Muscle of back (tissue), 11 donors: Measurements from ENCODE around the gene WNT7A. TPM values are rescaled to one million over a fixed set of nuclear protein-coding genes. Genes with fewer than 3 reads are reported as not detected.

Experiments
- DNase-seq, 3 donors: peaks; one replicate each; pipeline versions ENCODE4 v3.0.0 to v3.0.0-alpha.2; 2013
- polyA plus RNA-seq, 10 donors: library from polyadenylated mRNA; unstranded; fragments of 120-200 nt; gene quantifications; one replicate each; pipeline ENCODE4 v1.2.1, GENCODE V29; 2013; ENCODE audit not compliant: insufficient read length in 10 of 10

The WNT7A gene
- polyA plus RNA-seq, 10 donors, result 0.05 to 1.1 (median 0.27) TPM; not detected in 5

GRCh38 chr3:13772885-13773745 lies 106.8 kb downstream of the WNT7A start:
- no peak for DNase-seq

GRCh38 chr3:13772321-13772745 lies 107.5 kb downstream of the WNT7A start:
- DNase-seq, result no peak

GRCh38 chr3:13771496-13771895 lies 108.4 kb downstream of the WNT7A start:
- no peak for DNase-seq

- DNase-seq, result no peak
These were observed 109.4 kb downstream of the WNT7A start for GRCh38 chr3:13770170-13771169.

- DNase-seq, result no peak
These were observed 110.4 kb downstream of the WNT7A start for GRCh38 chr3:13769422-13769821.

- no peak for DNase-seq
These were observed 111.4 kb downstream of the WNT7A start for GRCh38 chr3:13768453-13768852.

GRCh38 chr3:13767896-13768295 lies 112.0 kb downstream of the WNT7A start:
- DNase-seq, result peak in 2 of 3 donors; percentile 3 to 19

- no peak for DNase-seq
These were observed 112.8 kb downstream of the WNT7A start for GRCh38 chr3:13767030-13767429.

Other genes starting within 250 kb of the WNT7A start
- 10 to 100 TPM; 12.8 to 16.6 (median 14.1) TPM for gene CHCHD4, start 244.8 kb upstream of the WNT7A start, polyA plus RNA-seq
- 10 to 100 TPM; 49.7 to 71.3 (median 57.8) TPM for gene TMEM43, start 245.0 kb upstream of the WNT7A start, polyA plus RNA-seq